ENCODE results near the gene GRM7.

GRCh38 chr3:6827453-6827852 lies 33.5 kb upstream of the GRM7 start:
- TF ChIP-seq POLR2AphosphoS5 (IDR thresholded peaks at IDR 0.05; ENCODE audit: low read depth, low read length) = no peak
- no peak for TF ChIP-seq REST (IDR thresholded peaks at IDR 0.05; ENCODE audit: insufficient read depth in 1 of 2, low read depth in 2 of 2, low read length in 2 of 2)
- TF ChIP-seq TAF1 (IDR thresholded peaks at IDR 0.05; ENCODE audit: borderline replicate concordance, insufficient read depth, low read length) = no peak
- TF ChIP-seq SIN3A (IDR thresholded peaks at IDR 0.05; ENCODE audit: borderline replicate concordance, insufficient read depth, low read length) = no peak
- no peak for TF ChIP-seq FOXP2 (optimal IDR thresholded peaks at IDR 0.05; ENCODE audit: borderline replicate concordance, extremely low read depth, extremely low read length, insufficient read depth)

Data from PFSK-1 (cell line).